ENCODE results near the gene ELAVL3. TPM values are rescaled to one million over a fixed set of nuclear protein-coding genes. Genes with fewer than 3 reads are reported as not detected.

ELAVL3 gene
- total RNA-seq, 4 donors from 2014 or later, result not detected

- Histone ChIP-seq H3K4me1 (no peaks in the 10 kb centered on the region), H3K27me3 (peaks cover 0 to 8% (median 0%) of the 10 kb centered on the region in 3 donors), H3K27ac (no peak overlapping the region), H3K9me3 (no peaks in the 10 kb centered on the region), H3K4me3 (no peak overlapping the region), H3K36me3 (no peaks in the 10 kb centered on the region)
- intact Hi-C loops (cut with DNase I; ENCODE audit: low total_unique reads) (no loop called here), in situ Hi-C loops (cut with MboI; ENCODE audit: low sequenced_read_pairs in 4 of 4) (no loop called here)
- TF ChIP-seq POLR2A (IDR thresholded peaks at IDR 0.05), result no peak
- no peak for TF ChIP-seq CTCF (IDR thresholded peaks at IDR 0.05 in 4 of 5, conservative IDR thresholded peaks at IDR 0.05 in 1 of 5)
- ATAC-seq (no peak), DNase-seq (no peak)
Observed at GRCh38 chr19:11401808-11402543, 78.9 kb downstream of the ELAVL3 start.

Small RNA genes lying within 50 kb of the gene (microRNA-seq; reads per million reads assigned to microRNA genes)
- gene MIR7974 (ENCODE audit: borderline replicate concordance in 2 of 2), result 0 reads per million in 2 donors

Other genes starting within 250 kb of the ELAVL3 start
- under 1 TPM in 1 of 4 donors, not detected in 3; 0.47 TPM for gene ANGPTL8, start 241.4 kb downstream of the ELAVL3 start, total RNA-seq
- 1 to 10 TPM; 4.7 to 9.6 (median 5.8) TPM for gene DOCK6, start 218.5 kb downstream of the ELAVL3 start, total RNA-seq
- gene TSPAN16, start 184.9 kb downstream of the ELAVL3 start, total RNA-seq, result not detected
- 1 to 10 TPM; 1.5 to 3.9 (median 2.4) TPM for gene RAB3D, start 141.4 kb downstream of the ELAVL3 start, total RNA-seq
- 100 to 1,000 TPM; 159 to 284 (median 164) TPM for gene TMEM205, start 134.8 kb downstream of the ELAVL3 start, total RNA-seq
- gene CCDC159, start 134.5 kb downstream of the ELAVL3 start, total RNA-seq, result 1 to 10 TPM in 3 of 4 donors, under 1 TPM in 1; 0.85 to 9.2 (median 2.0) TPM
- gene PLPPR2, start 125.6 kb downstream of the ELAVL3 start, total RNA-seq, result 10 to 100 TPM; 18.6 to 46.2 (median 36.9) TPM
- gene SWSAP1, start 106.4 kb downstream of the ELAVL3 start, total RNA-seq, result 1 to 10 TPM in 3 of 4 donors, under 1 TPM in 1; 0.51 to 1.7 (median 1.2) TPM
- gene EPOR, start 96.7 kb downstream of the ELAVL3 start, total RNA-seq, result 1 to 10 TPM; 1.3 to 6.0 (median 2.2) TPM
- 1 to 10 TPM in 2 of 4 donors, under 1 TPM in 2; 0.33 to 7.0 (median 1.3) TPM for gene RGL3, start 61.7 kb downstream of the ELAVL3 start, total RNA-seq
- not detected for gene ODAD3, start 45.9 kb downstream of the ELAVL3 start, total RNA-seq
- 10 to 100 TPM; 31.6 to 54.2 (median 50.6) TPM for gene PRKCSH, start 45.4 kb downstream of the ELAVL3 start, total RNA-seq
- 10 to 100 TPM in 2 of 4 donors, 1 to 10 TPM in 2; 5.6 to 25.8 (median 10.1) TPM for gene ZNF653, start 24.8 kb upstream of the ELAVL3 start, total RNA-seq
- 100 to 1,000 TPM in 3 of 4 donors, 10 to 100 TPM in 1; 82.9 to 199 (median 129) TPM for gene ECSIT, start 48.1 kb upstream of the ELAVL3 start, total RNA-seq
- 1 to 10 TPM in 3 of 4 donors, under 1 TPM in 1; 0.92 to 6.7 (median 3.9) TPM for gene CNN1, start 57.8 kb upstream of the ELAVL3 start, total RNA-seq
- gene ELOF1, start 78.2 kb upstream of the ELAVL3 start, total RNA-seq, result 10 to 100 TPM; 21.5 to 37.5 (median 27.2) TPM
- 1 to 10 TPM; 1.3 to 5.9 (median 2.6) TPM for gene ACP5, start 96.6 kb upstream of the ELAVL3 start, total RNA-seq
- gene ZNF627, start 116.4 kb upstream of the ELAVL3 start, total RNA-seq, result 1 to 10 TPM; 2.3 to 4.5 (median 3.7) TPM

Data from gastrocnemius medialis (tissue), 4 donors.